Suprapubic skin (tissue), 4 donors: ENCODE results near the gene SIRT3. TPM values are rescaled to one million over a fixed set of nuclear protein-coding genes. Genes with fewer than 3 reads are reported as not detected.
A peak's percentile ranks its signal among the peaks of the same experiment; 100 is the strongest.
"Not testable (repeated sequence)": the region's sequence is repeated elsewhere in the genome, so short reads cannot be mapped to it uniquely, and the experiment has no call there.

Experiments
- DNase-seq, 2 donors: peaks; one replicate each; pipeline ENCODE4 v3.0.0-alpha.2; 2019; ENCODE audit warnings: low spot score in 2 of 2
- H3K27ac ChIP-seq: fragments of 200-600 bp; sonication (generic); one replicate; pipeline ENCODE4 v1.5.1; 2019
- H3K27me3 ChIP-seq: fragments of 200-600 bp; sonication (generic); one replicate; pipeline ENCODE4 v1.5.1; 2019
- H3K36me3 ChIP-seq: fragments of 200-600 bp; sonication (generic); one replicate; pipeline ENCODE4 v1.5.1; 2019
- H3K4me1 ChIP-seq: fragments of 200-600 bp; sonication (generic); one replicate; pipeline ENCODE4 v1.5.1; 2019
- H3K4me3 ChIP-seq: fragments of 200-600 bp; sonication (generic); one replicate; pipeline ENCODE4 v1.5.1; 2019; ENCODE audit warnings: mild to moderate bottlenecking
- H3K9me3 ChIP-seq: fragments of 200-600 bp; sonication (generic); one replicate; pipeline ENCODE4 v1.5.1; 2019
- CTCF ChIP-seq, 2 donors: fragments of 200-600 bp in 1 of 2; fragments of 450-650 bp in 1 of 2; sonication (generic) in 1 of 2; IDR thresholded peaks; one replicate each; pipeline ENCODE4 v1.5.1; 2016 to 2019; ENCODE audit warnings: antibody characterized with exemption in 2 of 2, mild to moderate bottlenecking in 1 of 2, moderate library complexity in 1 of 2
- EP300 ChIP-seq: sonication (generic); formaldehyde crosslinking; IDR thresholded peaks from one replicate; pipeline ENCODE4 v1.6.1; 2017; ENCODE audit warnings: antibody characterized with exemption
- POLR2A ChIP-seq, 2 donors: fragments of 450-650 bp; IDR thresholded peaks; one replicate each; pipeline ENCODE4 v1.6.1; 2017; ENCODE audit warnings: antibody characterized with exemption in 2 of 2, mild to moderate bottlenecking in 2 of 2, moderate library complexity in 2 of 2
- POLR2AphosphoS5 ChIP-seq, 3 donors: sonication (generic); formaldehyde crosslinking; IDR thresholded peaks; one replicate each; pipeline ENCODE4 v1.6.1; 2017; ENCODE audit warnings: antibody characterized with exemption in 3 of 3
- WGBS: methylation state at CpG from one replicate; pipeline ENCODE4 v1.1.5; 2018; 5-methylcytosine and 5-hydroxymethylcytosine counted together
- total RNA-seq, 4 donors: library from RNA; depleted of rRNA; stranded (reverse); fragments of >200 nt; gene quantifications; one replicate each; pipeline ENCODE4 v1.1.0, GENCODE V29; 2016

Gene SIRT3
- total RNA-seq, 4 donors from 2014 or later = 9.1 to 20.1 (median 13.3) TPM

DNA sequence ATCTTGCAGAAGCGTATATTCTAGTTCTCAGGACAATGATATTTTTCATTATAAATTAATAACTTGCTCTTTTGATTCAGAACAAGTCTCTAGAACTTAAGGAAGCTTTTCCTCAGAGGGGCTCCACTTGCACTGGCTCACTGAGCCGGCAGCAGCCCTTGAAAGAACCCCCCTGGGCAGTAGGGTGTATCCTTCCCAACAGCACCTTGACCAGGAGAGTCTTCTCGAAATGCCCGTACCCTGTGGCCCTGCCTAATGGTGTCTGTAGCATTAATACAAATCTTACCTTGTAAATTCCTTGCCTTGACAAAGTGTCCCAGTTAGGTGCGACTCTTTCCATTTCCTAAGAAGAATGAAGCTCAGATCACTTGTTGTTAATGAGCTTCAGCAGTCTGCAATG, 14.1 kb upstream of the SIRT3 start:
- Histone ChIP-seq H3K4me1 (no peaks in the 10 kb centered on the region), H3K27me3 (no peaks in the 10 kb centered on the region), H3K4me3 (no peak overlapping the region), H3K36me3 (peaks cover 82% of the 10 kb centered on the region), H3K9me3 (no peaks in the 10 kb centered on the region), H3K27ac (no peak overlapping the region)
- TF ChIP-seq EP300 = no peak
- no peak for TF ChIP-seq POLR2AphosphoS5 (IDR thresholded peaks at IDR 0.05)
- no peak for TF ChIP-seq CTCF (IDR thresholded peaks at IDR 0.05)
- TF ChIP-seq POLR2A (IDR thresholded peaks at IDR 0.05) = no peak
- 93% methylated on average over 5 of the region's 5 CpGs for WGBS
- DNase-seq = no peak

- TF ChIP-seq CTCF (IDR thresholded peaks at IDR 0.05) (no peak), EP300 (no peak), POLR2A (IDR thresholded peaks at IDR 0.05) (no peak), POLR2AphosphoS5 (IDR thresholded peaks at IDR 0.05) (no peak)
- H3K36me3 ChIP-seq = peaks cover 94% of the 10 kb centered on the region
Measured at GRCh38 chr11:249062-249461, 12.9 kb upstream of the SIRT3 start.

GRCh38 chr11:244376-244775, 8.2 kb upstream of the SIRT3 start:
- 94% methylated on average over 2 of the region's 2 CpGs for WGBS
- no peak for TF ChIP-seq POLR2AphosphoS5 (IDR thresholded peaks at IDR 0.05)
- TF ChIP-seq POLR2A (IDR thresholded peaks at IDR 0.05) = no peak
- TF ChIP-seq CTCF (IDR thresholded peaks at IDR 0.05) = no peak
- no peak for TF ChIP-seq EP300
- no peak overlapping the region for H3K4me3 ChIP-seq

More at GRCh38 chr11:249062-249461, 12.9 kb upstream of the SIRT3 start:
- Histone ChIP-seq H3K27ac (no peak overlapping the region), H3K27me3 (no peaks in the 10 kb centered on the region), H3K4me3 (no peak overlapping the region), H3K9me3 (no peaks in the 10 kb centered on the region), H3K4me1 (no peaks in the 10 kb centered on the region)
- no peak for DNase-seq
- WGBS = 91% methylated on average over 8 of the region's 8 CpGs

DNA sequence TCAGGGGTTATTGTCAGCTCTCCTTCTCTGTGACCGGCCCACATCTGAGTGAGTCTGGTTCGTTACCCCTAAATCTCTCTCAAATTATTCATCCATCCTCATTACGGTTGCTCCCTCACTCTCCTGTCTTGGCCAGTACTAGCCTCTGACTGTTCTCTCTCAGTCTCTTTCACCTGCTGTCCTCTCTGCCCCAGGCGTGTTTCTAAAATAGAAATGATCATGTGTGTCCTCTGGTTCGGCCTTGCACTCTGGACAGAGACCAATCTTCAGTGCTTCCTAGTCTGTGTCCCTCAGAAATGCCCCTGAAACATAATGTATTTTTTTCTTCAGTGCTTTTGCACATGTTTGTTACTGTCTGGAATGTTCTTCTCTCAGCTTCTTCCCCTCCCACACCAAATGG, 5.5 kb upstream of the SIRT3 start:
- TF ChIP-seq POLR2AphosphoS5 (IDR thresholded peaks at IDR 0.05) (no peak), CTCF (IDR thresholded peaks at IDR 0.05) (no peak), POLR2A (IDR thresholded peaks at IDR 0.05) (no peak), EP300 (no peak)

More at GRCh38 chr11:244376-244775, 8.2 kb upstream of the SIRT3 start:
- no peaks in the 10 kb centered on the region for H3K27me3 ChIP-seq
- no peaks in the 10 kb centered on the region for H3K9me3 ChIP-seq
- peaks cover 86% of the 10 kb centered on the region for H3K36me3 ChIP-seq
- no peak for DNase-seq
- no peak overlapping the region for H3K27ac ChIP-seq
- H3K4me1 ChIP-seq = no peaks in the 10 kb centered on the region

DNA sequence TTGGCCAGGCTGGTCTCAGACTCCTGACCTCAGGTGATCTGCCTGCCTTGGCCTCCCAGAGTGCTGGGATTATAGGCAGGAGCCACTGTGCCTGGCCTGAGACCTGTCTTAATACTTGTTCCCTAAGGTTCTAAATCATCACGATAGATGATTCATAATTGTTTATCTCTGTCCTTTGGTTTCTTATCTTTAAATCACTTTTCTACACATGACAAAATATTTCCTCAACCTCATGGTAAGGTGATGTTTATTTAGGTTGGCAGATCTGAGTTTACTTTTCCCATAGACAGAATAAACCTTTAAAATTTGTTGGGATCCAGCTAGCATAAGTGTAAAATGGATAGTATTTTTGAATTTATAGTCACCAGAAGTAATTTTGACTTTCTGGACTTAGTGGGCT, 4.2 kb upstream of the SIRT3 start:
- 46% methylated on average over 1 of the region's 1 CpG for WGBS
- H3K4me3 ChIP-seq = no peak overlapping the region

More for the DNA sequence above, 5.5 kb upstream of the SIRT3 start:
- H3K9me3 ChIP-seq = no peaks in the 10 kb centered on the region
- WGBS = 87% methylated on average over 5 of the region's 5 CpGs
- peaks cover 60% of the 10 kb centered on the region for H3K36me3 ChIP-seq
- H3K4me3 ChIP-seq = no peak overlapping the region
- no peak for DNase-seq
- H3K4me1 ChIP-seq = peaks cover 13% of the 10 kb centered on the region
- H3K27ac ChIP-seq = no peak overlapping the region
- H3K27me3 ChIP-seq = no peaks in the 10 kb centered on the region

GRCh38 chr11:238346-238745, 2.2 kb upstream of the SIRT3 start:
- peaks cover 22% of the 10 kb centered on the region for H3K4me1 ChIP-seq
- H3K27me3 ChIP-seq, H3K27ac ChIP-seq, H3K9me3 ChIP-seq: not testable (repeated sequence)
- DNase-seq = peak in 1 of 2 donors; percentile 40
- WGBS = 85% methylated on average over 7 of the region's 7 CpGs
- H3K36me3 ChIP-seq = peaks cover 30% of the 10 kb centered on the region
- peak overlapping the region; percentile 82 for H3K4me3 ChIP-seq

More for the DNA sequence above, 4.2 kb upstream of the SIRT3 start:
- H3K27me3 ChIP-seq = no peaks in the 10 kb centered on the region
- no peaks in the 10 kb centered on the region for H3K9me3 ChIP-seq
- peaks cover 48% of the 10 kb centered on the region for H3K36me3 ChIP-seq
- no peak overlapping the region for H3K27ac ChIP-seq
- DNase-seq = no peak
- peaks cover 15% of the 10 kb centered on the region for H3K4me1 ChIP-seq
- TF ChIP-seq EP300 = no peak
- no peak for TF ChIP-seq CTCF (IDR thresholded peaks at IDR 0.05)
- TF ChIP-seq POLR2AphosphoS5 (IDR thresholded peaks at IDR 0.05) = no peak
- TF ChIP-seq POLR2A (IDR thresholded peaks at IDR 0.05) = no peak
